HL-60 (cell line): ENCODE measurements around the gene DCBLD1.

Experiments used
- CTCF ChIP-seq: IDR thresholded peaks from one replicate; pipeline ENCODE4 v1.5.1; 2011; ENCODE audit warnings: low read length, control low read depth, inconsistent platforms; ENCODE audit not compliant: insufficient read depth
- GABPA ChIP-seq: IDR thresholded peaks from 2 replicates; pipeline ENCODE4 v1.6.1; 2012; ENCODE audit warnings: low read depth
- POLR2AphosphoS5 ChIP-seq: IDR thresholded peaks from 2 replicates; pipeline ENCODE4 v1.6.1; 2012; ENCODE audit warnings: low read depth
- SPI1 ChIP-seq: IDR thresholded peaks from 2 replicates; pipeline ENCODE4 v1.6.1; 2012; ENCODE audit warnings: low read depth, mild to moderate bottlenecking, borderline replicate concordance
- TF ChIP-seq, protein P1 (sequence below): IDR thresholded peaks from 2 replicates; pipeline ENCODE4 v1.6.1; 2012; ENCODE audit warnings: low read depth; ENCODE audit not compliant: insufficient replicate concordance

GRCh38 chr6:117597755-117598154 is 115.3 kb downstream of the DCBLD1 start:
- TF ChIP-seq, protein P1, sequence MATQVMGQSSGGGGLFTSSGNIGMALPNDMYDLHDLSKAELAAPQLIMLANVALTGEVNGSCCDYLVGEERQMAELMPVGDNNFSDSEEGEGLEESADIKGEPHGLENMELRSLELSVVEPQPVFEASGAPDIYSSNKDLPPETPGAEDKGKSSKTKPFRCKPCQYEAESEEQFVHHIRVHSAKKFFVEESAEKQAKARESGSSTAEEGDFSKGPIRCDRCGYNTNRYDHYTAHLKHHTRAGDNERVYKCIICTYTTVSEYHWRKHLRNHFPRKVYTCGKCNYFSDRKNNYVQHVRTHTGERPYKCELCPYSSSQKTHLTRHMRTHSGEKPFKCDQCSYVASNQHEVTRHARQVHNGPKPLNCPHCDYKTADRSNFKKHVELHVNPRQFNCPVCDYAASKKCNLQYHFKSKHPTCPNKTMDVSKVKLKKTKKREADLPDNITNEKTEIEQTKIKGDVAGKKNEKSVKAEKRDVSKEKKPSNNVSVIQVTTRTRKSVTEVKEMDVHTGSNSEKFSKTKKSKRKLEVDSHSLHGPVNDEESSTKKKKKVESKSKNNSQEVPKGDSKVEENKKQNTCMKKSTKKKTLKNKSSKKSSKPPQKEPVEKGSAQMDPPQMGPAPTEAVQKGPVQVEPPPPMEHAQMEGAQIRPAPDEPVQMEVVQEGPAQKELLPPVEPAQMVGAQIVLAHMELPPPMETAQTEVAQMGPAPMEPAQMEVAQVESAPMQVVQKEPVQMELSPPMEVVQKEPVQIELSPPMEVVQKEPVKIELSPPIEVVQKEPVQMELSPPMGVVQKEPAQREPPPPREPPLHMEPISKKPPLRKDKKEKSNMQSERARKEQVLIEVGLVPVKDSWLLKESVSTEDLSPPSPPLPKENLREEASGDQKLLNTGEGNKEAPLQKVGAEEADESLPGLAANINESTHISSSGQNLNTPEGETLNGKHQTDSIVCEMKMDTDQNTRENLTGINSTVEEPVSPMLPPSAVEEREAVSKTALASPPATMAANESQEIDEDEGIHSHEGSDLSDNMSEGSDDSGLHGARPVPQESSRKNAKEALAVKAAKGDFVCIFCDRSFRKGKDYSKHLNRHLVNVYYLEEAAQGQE: no peak
- TF ChIP-seq CTCF (no peak), SPI1 (no peak), POLR2AphosphoS5 (no peak), GABPA (no peak)
